ENCODE data around the gene NCAPH2.
"Not testable (repeated sequence)": the region's sequence is repeated elsewhere in the genome, so short reads cannot be mapped to it uniquely, and the experiment has no call there.

The NCAPH2 gene

DNA sequence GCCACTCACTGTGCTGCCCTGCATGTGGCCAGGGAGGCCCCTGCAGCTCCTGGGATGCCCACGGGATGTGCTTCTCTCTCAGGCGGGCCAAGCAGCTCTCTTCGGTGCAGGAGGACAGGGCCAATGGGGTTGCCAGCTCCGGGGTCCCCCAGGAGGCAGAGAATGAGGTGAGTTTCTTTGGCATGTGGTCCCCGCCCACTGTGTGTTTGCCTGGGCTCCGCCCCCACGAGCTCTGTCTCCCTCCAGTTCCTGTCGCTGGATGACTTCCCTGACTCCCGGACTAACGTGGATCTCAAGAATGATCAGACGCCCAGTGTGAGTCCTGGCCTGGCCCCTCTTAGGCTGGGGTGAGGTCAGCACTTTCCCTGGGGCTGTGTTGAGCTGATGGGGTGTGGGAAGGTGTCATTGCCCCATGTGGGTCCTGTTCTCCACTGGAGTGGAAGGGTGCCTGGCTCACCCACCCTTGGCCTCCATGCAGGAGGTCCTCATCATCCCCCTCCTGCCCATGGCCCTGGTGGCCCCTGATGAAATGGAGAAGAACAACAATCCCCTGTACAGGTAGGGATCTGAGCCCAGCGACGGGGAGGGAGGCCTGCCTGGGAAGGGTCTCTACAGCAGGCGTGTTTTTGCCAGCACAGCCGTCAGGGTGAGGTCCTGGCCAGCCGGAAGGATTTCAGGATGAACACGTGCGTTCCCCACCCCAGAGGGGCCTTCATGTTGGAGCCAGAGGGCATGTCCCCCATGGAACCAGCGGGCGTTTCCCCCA is 9.7 kb downstream of the NCAPH2 start:
- Histone ChIP-seq H3K27ac (ENCODE audit: low read depth, low read length) (no peak overlapping the region), H3K9me2 (replicated peaks; ENCODE audit: control insufficient read depth, low read length) (no peaks in the 10 kb centered on the region), H3K36me3 (ENCODE audit: control insufficient read depth, low read length) (peaks cover 74% of the 10 kb centered on the region), H3K4me3 (ENCODE audit: low read length) (no peak overlapping the region), H4K20me1 (ENCODE audit: control insufficient read depth, insufficient read depth, low read depth, low read length) (peaks cover 7% of the 10 kb centered on the region; the same call in 1 of the 2 replicates), H3K4me1 (ENCODE audit: control insufficient read depth, low read length) (no peaks in the 10 kb centered on the region), H3K27me3 (ENCODE audit: control insufficient read depth, low read length) (no peaks in the 10 kb centered on the region), H3K9me3 (ENCODE audit: control insufficient read depth, insufficient read depth, low read length) (no peaks in the 10 kb centered on the region), H3K4me2 (ENCODE audit: low read length) (no peak overlapping the region), H3K79me2 (ENCODE audit: control insufficient read depth, low read length) (peaks cover 70% of the 10 kb centered on the region), H3F3A (ENCODE audit: control insufficient read depth, insufficient read depth) (no peaks in the 10 kb centered on the region)
- TF ChIP-seq, protein P1, sequence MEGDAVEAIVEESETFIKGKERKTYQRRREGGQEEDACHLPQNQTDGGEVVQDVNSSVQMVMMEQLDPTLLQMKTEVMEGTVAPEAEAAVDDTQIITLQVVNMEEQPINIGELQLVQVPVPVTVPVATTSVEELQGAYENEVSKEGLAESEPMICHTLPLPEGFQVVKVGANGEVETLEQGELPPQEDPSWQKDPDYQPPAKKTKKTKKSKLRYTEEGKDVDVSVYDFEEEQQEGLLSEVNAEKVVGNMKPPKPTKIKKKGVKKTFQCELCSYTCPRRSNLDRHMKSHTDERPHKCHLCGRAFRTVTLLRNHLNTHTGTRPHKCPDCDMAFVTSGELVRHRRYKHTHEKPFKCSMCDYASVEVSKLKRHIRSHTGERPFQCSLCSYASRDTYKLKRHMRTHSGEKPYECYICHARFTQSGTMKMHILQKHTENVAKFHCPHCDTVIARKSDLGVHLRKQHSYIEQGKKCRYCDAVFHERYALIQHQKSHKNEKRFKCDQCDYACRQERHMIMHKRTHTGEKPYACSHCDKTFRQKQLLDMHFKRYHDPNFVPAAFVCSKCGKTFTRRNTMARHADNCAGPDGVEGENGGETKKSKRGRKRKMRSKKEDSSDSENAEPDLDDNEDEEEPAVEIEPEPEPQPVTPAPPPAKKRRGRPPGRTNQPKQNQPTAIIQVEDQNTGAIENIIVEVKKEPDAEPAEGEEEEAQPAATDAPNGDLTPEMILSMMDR (IDR thresholded peaks at IDR 0.05; ENCODE audit: low read depth, low read length, poor library complexity, severe bottlenecking) = no peak
- no peak for TF ChIP-seq EZH2phosphoT487 (IDR thresholded peaks at IDR 0.05; ENCODE audit: borderline replicate concordance, low read length)

DNA sequence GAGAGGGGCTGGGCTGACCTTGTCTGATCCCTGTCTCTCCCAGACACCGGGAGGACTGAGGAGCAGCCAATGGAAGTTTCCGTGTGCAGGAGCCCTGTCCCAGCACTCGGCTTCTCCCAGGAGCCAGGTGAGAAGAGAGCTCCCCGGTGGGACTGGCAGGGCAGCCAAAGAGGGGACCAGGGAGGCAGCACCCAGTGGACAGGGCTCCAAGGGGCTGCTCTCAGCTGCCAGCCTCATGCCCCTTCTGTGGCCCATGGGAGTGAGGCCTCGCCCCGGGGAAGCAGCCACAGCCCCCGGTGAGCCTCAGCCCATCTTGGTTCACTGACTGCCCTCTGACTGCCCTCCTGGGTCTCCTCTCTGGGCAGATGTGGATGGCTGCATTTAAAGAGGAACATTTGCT is 10.6 kb downstream of the NCAPH2 start:
- TF ChIP-seq, protein P1 (IDR thresholded peaks at IDR 0.05; ENCODE audit: low read depth, low read length, poor library complexity, severe bottlenecking) = no peak
- TF ChIP-seq EZH2phosphoT487 (IDR thresholded peaks at IDR 0.05; ENCODE audit: borderline replicate concordance, low read length) = no peak
- Histone ChIP-seq H4K20me1 (ENCODE audit: control insufficient read depth, insufficient read depth, low read depth, low read length) (0 out of 2 replicates have a peak, but pooled peaks cover 3% of the 10 kb centered on the region), H3K27me3 (ENCODE audit: control insufficient read depth, low read length) (no peaks in the 10 kb centered on the region), H3K27ac (ENCODE audit: low read depth, low read length) (no peak overlapping the region), H3K9me2 (replicated peaks; ENCODE audit: control insufficient read depth, low read length) (no peaks in the 10 kb centered on the region), H3K79me2 (ENCODE audit: control insufficient read depth, low read length) (peaks cover 70% of the 10 kb centered on the region), H3K36me3 (ENCODE audit: control insufficient read depth, low read length) (peaks cover 77% of the 10 kb centered on the region), H3K4me3 (ENCODE audit: low read length) (no peak overlapping the region), H3K4me1 (ENCODE audit: control insufficient read depth, low read length) (peaks cover under 1% of the 10 kb centered on the region), H3F3A (ENCODE audit: control insufficient read depth, insufficient read depth) (no peaks in the 10 kb centered on the region), H3K9me3 (ENCODE audit: control insufficient read depth, insufficient read depth, low read length) (no peaks in the 10 kb centered on the region), H3K4me2 (ENCODE audit: low read length) (no peak overlapping the region)

DNA sequence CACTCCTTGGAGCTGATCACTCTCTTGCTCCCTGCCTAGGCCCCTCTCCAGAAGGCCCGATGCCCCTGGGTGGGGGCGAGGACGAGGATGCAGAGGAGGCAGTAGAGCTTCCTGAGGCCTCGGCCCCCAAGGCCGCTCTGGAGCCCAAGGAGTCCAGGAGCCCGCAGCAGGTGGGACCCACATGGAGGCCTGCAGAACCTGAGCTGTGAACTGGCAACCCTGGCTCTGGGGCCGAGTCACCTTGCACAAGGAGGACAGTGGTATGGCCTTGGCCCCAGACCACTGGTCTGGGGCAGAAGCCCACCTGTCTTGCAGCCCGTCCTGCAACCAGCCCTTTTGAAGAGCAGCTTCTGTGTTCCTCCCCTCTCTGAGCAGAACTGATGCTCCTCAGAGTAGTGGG is 11.1 kb downstream of the NCAPH2 start:
- H3K27me3 ChIP-seq (ENCODE audit: control insufficient read depth, low read length) = no peaks in the 10 kb centered on the region
- 0 out of 2 replicates have a peak, but pooled peaks cover 3% of the 10 kb centered on the region for H4K20me1 ChIP-seq (ENCODE audit: control insufficient read depth, insufficient read depth, low read depth, low read length)
- H3F3A ChIP-seq (ENCODE audit: control insufficient read depth, insufficient read depth) = no peaks in the 10 kb centered on the region
- peaks cover 81% of the 10 kb centered on the region for H3K36me3 ChIP-seq (ENCODE audit: control insufficient read depth, low read length)
- H3K4me2 ChIP-seq (ENCODE audit: low read length) = no peak overlapping the region
- H3K4me1 ChIP-seq (ENCODE audit: control insufficient read depth, low read length) = peaks cover 6% of the 10 kb centered on the region
- no peaks in the 10 kb centered on the region for H3K9me3 ChIP-seq (ENCODE audit: control insufficient read depth, insufficient read depth, low read length)
- H3K4me3 ChIP-seq (ENCODE audit: low read length) = no peak overlapping the region
- TF ChIP-seq EZH2phosphoT487 (IDR thresholded peaks at IDR 0.05; ENCODE audit: borderline replicate concordance, low read length) = no peak
- TF ChIP-seq, protein P1 (IDR thresholded peaks at IDR 0.05; ENCODE audit: low read depth, low read length, poor library complexity, severe bottlenecking) = no peak
- peaks cover 70% of the 10 kb centered on the region for H3K79me2 ChIP-seq (ENCODE audit: control insufficient read depth, low read length)
- no peaks in the 10 kb centered on the region for H3K9me2 ChIP-seq (replicated peaks; ENCODE audit: control insufficient read depth, low read length)
- H3K27ac ChIP-seq (ENCODE audit: low read depth, low read length) = no peak overlapping the region

DNA sequence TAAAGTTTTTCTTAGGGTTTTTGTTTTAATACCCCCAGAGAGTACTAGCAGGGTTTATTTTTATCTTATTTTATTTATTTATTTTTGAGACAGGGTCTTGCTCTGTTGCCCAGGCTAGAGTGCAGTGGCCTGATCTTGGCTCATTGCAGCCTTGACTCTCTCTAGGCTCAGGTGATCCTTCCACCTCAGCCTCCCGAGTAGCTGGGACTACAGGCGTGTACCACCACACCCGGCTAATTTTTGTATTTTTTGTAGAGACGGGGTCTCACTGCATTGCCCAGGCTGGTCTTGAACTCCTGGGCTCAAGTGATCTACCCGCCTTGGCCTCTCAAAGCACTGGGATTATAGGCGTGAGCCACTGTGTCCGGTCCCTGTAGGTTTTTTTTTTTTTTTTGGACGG is 12.2 kb downstream of the NCAPH2 start:
- H3K9me2 ChIP-seq (replicated peaks; ENCODE audit: control insufficient read depth, low read length); H4K20me1 ChIP-seq (ENCODE audit: control insufficient read depth, insufficient read depth, low read depth, low read length); H3K4me3 ChIP-seq (ENCODE audit: low read length); H3K27me3 ChIP-seq (ENCODE audit: control insufficient read depth, low read length); H3K4me2 ChIP-seq (ENCODE audit: low read length); H3K9me3 ChIP-seq (ENCODE audit: control insufficient read depth, insufficient read depth, low read length); H3F3A ChIP-seq (ENCODE audit: control insufficient read depth, insufficient read depth); H3K27ac ChIP-seq (ENCODE audit: low read depth, low read length): not testable (repeated sequence)
- Histone ChIP-seq H3K4me1 (ENCODE audit: control insufficient read depth, low read length) (peaks cover 11% of the 10 kb centered on the region), H3K36me3 (ENCODE audit: control insufficient read depth, low read length) (peaks cover 83% of the 10 kb centered on the region), H3K79me2 (ENCODE audit: control insufficient read depth, low read length) (peaks cover 70% of the 10 kb centered on the region)
